Stimulated activated CD8-positive, alpha-beta memory T cell treated with anti-CD3 and anti-CD28 coated beads, Interleukin-15, amount 100 ng/mL, for 4 hours (primary cell): ENCODE measurements around the gene PTGES2.

ENCODE experiments used
- DNase-seq, 2 donors: peaks; one replicate each; pipeline ENCODE4 v3.0.0-alpha.2; 2020; ENCODE audit warnings: low read depth in 2 of 2

PTGES2 gene

DNA sequence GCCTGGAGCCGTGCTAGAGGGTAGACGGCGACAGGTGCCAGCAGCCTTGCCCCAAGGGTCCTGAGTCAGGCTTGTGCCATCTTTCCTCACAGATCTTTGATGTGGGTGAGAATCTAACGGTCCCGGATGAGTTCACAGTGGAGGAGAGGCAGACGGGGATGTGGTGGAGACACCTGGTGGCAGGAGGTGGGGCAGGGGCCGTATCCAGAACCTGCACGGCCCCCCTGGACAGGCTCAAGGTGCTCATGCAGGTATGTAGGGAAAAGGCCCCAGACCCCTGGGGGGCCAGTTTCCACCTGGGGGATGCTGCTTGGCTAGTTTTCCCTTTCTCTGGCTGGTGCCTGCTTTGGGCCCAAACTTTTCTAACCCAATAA, 24.0 kb downstream of the PTGES2 start:
- no peak for DNase-seq

DNA sequence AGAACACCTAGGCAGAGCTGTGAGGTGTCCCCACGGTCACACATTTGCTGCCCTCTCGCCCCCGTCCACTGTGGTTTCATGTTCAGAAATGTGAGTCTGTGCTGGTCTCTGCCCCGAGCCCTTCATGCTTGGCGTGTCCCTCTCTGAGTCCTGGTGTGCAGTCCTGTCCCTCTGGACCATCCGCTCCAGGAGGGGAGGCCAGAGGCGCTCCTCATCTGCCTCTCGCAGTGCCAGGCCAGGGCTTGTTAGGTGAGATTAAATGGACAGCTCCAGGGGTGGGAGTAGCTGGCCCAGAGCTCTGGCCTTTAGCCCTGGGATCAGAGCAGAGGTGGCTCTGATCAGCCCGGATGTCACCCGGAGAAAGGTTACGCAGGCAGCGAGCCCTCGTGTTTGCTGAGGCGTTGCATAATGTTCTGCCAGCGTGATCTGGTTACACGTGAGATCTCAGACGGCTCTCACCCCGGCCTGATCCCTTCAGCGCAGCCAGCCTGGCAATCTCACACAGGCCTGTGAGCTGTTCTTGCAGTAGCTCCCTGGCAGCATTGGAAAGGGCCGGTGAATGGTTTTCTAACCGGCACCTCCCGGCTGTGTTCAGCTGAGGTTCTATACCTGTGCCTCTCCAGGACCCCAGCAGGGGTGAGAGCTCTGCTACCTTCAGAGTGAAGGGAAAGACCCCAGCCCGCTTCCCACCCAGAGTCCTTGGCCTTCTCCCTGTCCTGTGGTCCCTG, 24.5 kb downstream of the PTGES2 start:
- no peak for DNase-seq

DNA sequence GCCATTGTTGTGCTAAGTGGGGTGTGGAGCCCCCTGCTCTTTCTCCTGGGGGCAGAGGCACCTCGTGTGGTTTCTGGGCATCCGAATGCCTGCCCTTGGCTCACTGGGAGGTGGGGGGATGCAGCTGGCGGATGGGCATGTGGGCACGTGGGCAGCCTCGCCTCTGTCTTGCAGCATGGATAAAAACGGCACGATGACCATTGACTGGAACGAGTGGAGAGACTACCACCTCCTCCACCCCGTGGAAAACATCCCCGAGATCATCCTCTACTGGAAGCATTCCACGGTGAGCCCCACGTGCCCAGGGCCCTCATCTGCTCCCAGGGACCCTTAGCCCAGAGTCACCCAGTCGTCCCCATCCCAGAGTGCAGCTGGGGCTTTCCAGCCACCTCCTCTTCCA, 25.3 kb downstream of the PTGES2 start:
- no peak for DNase-seq

DNA sequence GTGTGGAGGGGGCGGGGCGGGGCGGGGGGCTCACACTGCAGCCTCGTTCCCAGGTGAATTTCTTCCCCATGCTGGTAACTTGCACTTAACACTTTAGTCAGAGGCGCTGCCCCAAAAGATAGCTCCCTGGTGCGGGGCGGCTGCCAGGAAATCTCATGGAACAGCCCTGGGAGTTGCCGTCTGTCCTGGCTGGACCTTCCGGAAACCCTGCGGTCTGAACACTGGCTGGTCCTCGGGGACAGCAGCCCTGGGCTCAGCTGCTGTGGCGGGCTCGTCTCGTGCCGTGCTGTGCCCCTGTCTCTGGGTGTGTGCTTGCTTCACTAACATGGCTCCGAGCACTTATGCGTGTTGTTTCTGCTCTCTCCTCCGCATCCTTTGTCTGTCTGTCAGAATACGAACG, 25.8 kb downstream of the PTGES2 start:
- DNase-seq: no peak

DNA sequence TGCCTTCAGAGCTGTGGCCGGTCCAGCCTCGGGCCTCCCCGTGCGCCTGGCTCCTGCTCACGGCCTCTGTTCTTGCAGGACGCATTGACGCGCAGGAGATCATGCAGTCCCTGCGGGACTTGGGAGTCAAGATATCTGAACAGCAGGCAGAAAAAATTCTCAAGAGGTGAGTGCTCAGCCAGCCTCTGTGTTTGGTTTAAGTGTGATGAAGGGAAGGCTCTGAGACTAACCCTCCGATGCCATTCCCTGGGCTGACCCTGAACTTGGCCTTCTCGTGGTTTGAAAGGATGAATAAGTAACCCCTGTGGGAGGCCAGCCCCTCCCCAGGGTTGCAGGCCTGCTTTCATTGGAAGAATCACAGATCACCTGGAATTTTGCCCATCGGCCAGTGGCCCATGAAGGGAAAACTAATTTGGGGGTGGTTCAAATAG, 26.3 kb downstream of the PTGES2 start:
- DNase-seq: no peak

DNA sequence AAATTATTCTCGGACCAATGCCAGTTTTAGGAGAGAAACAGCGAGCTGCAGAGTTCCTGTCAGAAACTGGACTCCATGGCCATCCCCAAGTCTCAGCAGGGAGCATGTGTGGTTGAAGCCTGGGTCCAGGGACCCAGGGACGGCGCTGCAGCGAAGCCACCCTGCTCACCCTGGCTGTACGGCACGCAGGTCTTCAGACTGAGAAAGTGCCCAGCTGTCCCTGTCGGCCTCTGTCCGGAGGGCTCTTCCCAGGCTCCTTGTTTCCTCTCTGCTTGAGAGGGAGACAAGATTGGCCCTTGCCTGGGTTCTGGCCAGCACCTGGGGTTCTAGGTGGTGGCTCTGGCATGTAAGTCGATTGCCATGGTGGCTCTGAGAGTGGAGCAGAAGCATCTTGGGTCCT, 26.9 kb downstream of the PTGES2 start:
- no peak for DNase-seq

DNA sequence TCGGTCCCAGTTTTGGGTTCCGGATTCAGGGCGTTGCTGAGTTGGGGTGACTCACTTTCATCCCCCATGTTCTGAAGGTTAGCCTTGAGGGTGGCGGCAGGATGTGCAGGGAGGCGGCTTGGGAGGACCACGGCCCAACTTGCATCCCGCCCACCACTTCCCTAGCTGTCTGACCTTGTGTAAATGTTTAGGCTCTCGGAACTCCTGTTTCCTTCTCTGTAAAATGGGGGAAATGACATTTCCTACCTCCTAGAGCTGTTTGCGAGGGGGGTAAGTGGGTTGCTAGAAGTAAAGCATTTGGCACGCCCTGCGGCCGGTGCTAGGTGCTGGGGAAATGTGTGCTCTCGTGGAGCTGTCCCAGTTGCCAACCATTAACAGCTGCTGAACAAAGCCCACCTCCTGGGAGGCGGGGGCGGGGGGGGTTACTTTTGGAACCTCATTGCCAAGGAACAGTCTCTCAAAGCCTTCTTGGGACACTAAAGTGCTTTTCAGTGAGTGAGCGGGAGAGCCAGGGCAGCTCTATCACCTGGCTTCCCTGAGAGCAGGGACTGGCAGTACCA, 27.5 kb downstream of the PTGES2 start:
- DNase-seq: no peak

DNA sequence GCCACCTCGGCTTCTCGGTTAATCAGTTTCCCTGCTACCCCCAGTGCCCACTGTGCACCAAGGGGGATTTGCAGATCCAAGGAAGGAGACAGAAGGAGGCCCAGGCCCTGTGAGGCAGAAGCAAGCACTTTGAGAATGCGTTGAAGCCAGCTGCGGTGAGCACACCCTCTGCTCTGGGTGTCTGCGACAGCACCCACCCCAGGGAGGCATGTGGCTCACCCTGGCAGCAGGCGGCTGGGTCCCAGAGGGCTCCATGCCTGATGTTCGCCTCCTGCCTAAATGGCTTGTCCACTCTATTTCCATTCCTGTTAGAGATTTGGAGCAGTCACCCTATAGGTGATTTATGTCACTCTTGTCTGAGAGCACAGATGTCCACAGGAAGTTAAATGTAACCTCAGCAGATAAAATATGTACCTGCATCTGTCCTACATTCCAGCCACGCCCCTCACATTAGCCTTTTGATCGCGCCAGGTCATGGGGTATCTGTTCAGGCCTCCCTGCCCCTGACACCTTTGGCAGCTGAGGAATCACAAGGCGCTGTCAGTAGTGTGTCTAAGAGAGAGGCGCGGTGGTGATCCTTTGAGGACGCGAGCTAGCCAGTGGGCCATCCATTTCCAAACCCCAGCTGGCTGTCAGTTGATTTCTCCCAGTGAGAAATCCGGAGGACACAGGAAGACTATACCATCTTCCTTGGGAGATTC, 28.1 kb downstream of the PTGES2 start:
- no peak for DNase-seq

DNA sequence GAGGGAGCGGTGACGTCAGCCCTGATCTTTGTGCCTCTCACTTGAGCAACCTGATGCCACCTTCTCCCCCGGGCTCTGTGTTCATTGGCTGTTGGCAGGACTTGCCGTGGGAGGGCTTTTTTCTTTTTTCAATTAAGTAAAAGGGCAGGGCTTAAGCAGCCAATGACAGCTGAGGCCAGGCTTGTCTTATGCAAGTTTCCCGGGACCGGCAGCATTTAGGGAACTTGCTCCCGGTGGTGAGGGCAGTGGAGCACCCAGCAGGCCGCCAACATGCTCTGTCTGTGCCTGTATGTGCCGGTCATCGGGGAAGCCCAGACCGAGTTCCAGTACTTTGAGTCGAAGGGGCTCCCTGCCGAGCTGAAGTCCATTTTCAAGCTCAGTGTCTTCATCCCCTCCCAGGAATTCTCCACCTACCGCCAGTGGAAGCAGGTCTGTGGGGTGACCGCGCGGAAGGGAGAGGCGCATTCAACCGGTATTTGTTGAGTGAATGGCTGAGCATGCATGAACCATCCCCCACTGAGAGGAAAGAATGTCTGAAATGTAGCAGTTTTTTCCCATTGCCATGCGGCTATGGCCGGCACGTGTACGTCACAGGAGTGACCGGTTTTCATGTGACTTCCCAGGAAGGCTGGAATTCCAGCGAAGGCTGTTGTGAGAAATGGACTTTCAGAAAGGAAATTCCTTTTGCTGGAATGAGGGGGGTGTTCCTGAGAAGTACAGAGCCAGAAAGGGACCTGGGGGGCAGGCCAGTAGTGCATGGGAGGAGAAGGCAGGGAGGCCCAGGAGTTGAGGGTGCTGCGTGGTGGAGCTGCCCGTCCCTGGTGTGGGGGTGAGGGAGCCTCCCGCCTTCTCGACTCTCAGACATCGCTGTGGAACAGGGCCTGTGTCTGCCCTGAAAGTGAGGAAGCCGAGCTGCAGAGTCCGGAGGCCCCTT, 29.0 kb downstream of the PTGES2 start:
- peak; percentile 42 to 47 for DNase-seq

DNA sequence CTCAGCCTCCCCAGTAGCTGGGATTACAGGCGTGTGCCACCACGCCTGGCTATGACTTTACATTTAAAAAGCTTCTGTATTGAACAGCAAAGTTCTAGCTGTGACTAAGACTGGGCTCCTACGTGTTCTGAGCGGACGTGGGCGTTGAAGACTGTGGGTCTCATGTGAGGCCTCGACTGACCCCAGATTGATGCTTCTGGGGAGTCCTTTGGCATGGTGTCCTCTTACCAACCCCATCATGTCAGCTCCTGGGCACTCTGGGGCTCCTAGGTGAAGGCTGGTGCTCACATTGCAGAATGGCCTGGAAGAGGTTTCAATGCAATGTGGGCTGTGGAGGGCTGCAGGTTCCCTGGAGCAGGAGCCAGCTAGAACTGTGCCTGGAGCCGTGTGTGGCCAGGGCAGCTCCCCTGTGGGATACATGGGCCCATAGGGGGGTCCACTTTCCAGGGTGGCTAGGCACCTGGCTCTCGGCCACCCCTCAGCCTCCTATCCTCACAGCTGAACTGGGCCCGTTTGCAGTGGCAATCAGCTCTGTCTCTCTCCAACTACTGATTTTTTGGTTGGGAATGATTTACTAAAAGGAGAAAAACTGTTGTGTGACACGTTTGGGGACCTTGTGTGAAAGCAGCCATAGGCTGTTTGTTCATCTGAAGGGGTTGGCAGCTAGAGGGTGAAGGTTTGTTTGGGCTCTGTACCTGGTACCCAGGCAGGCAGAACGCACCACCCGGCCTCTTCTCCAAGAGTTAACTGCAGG, 29.8 kb downstream of the PTGES2 start:
- no peak for DNase-seq

DNA sequence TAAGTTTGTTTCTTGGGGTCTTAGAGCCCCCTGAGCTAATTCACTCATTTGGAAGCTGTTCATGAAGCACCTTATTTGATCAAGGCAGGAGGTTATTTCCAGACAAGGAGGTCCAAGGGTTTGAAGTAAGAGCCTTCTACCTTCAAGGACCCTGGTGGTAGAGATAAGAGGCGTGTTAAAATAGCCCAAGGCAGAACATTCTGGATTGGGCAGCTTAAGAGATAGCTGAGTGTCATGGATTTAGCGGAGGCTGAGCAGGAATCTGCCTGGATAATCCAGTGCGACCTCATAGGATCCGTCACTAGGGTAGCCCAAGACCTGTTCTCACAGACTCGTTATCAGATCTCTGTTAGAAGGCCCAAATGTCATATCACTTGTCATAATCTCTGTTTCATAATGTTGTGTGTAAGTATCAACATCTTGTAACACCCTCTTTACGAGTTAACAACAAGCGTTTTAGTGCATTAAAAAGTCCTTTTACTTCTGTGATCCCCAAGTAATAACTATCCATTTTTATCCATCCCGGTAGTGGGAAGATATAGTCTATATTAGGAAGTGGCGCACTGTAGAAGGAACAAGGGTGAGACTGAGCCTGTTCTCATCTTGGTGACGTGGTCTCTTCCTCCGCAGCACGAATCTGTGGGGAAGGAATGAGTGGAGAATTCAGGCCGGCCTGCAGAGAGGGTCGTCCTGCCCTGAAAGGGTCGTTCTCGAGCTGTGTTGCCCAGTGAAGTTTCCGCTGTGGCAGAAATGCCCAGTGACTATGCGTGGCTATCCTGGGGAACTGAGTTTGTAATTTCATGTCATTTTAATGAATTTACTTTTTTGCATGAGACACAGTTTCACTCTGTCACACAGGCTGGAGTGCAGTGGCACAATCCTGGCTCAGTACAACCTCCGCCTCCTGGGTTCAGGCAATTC, 30.7 kb downstream of the PTGES2 start:
- DNase-seq: no peak

DNA sequence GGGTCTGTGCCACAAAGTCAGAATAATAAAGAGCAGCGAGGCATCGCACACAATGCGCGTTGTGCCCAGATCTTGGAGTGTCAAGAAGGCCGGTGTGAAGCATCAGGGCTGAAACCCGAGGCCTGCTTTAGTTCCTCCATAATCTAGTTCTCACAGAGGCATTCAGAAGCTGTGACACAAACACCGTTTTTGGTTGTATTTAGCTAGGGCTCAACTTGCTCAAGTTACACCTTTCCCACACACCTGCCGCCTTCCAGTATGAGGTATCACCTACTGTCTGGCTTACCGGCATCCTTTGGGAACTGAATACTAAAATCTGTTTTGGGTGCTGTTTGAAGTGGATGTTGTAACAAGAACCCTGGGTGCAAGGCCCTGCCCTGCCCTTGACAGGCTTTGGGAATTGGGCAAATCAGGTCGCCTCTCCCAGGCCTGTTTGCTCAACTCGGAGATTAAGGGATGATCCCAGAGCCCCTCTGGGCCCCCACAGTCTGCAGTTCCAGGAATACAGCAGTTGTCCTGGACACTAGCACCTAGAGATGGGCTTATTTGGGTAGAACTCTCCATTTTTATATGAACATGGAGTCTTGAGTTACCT, 32.5 kb downstream of the PTGES2 start:
- DNase-seq: no peak

DNA sequence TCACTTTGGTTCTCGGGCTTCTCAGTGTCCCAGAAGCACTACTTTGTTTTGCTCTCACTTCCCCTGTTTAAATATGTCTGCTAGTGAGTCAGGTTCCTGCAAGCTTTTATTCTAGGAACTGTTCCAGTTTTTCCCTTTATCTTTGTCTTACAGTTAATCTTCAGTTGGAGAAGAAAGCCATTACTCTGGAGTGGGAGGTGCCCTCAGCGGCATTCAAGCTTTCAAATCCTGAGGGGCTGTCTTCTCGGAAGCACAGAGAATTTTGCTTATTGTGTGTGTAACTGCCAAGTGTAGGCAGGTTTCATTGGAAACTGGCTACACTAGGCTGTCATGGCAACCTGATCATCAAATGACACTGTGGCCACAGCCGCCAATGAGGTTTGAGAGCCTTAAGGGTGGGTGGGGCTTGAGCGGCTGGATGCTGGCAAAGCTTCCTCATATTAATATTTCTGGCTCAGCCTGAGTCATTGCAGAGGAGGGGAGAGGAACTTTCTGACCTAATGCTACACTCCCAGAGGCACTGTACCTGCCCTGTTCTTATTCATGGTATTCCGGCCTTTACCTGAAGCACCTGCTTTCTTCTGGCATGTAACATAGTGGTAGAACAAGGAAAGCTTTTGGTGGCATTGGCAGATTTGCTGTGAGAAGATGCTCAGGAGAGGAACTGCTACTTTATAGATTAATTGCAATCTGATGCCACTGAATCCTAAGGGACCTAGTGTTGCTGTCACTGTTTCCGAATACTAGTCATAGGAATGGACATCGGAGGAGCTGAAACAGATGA, 33.2 kb downstream of the PTGES2 start:
- DNase-seq: peak; percentile 41 to 72

DNA sequence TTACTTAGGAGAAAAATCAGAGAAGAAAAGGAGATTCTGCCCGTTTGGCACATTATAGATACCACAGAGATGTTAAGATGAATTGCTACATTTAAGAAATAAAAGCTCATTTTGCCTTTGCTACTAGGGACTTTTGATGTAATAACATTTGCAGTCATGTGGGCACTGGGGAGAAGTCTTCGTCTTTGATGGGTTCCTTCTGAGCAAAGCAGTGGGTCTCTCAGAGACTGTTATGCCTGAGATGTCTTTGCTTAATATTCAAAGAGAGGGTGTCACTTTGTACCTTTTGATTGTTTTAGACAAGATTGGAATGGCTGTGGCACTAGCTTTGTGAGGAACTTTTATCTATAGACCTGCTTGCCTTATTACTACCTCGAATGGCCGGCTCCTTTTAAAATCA, 34.5 kb downstream of the PTGES2 start:
- DNase-seq: no peak

DNA sequence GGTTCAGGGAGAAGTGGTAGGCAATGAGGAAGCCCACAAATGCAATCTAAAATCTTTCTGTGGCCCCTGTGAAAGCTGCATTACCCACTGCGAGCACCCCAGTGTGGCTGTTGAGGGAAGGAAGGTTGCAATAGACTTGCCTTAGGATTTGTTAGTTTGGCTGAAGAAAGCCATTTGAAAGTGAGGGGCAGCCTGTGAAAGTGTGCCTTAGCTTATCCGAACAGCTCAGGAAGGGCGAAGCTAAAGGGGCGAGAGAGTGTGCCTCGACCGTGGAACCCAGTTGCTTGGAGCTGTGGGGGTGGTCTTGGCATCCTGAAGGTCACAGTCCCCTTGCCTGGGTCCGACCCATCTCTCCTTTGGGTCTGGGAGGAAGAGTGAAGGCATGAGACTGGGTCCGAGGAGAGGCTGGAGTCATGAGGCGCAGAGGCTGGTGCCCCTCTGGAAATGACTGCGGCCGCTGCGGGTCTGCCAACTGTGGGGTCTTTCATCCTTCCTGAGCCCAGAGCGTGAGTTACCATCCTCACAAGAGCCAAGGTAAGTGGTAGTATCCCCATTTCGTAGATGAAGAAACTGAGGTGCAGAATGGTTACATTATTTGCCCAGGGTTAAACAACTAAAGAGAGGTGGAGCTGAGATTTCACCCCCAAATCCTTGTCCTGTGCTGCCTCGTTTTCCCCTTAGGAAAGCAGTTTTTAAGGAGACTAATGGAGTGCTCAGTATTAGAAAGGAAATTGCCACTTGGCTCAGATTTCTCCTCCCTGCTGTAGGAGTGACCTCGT, 35.1 kb downstream of the PTGES2 start:
- no peak for DNase-seq

DNA sequence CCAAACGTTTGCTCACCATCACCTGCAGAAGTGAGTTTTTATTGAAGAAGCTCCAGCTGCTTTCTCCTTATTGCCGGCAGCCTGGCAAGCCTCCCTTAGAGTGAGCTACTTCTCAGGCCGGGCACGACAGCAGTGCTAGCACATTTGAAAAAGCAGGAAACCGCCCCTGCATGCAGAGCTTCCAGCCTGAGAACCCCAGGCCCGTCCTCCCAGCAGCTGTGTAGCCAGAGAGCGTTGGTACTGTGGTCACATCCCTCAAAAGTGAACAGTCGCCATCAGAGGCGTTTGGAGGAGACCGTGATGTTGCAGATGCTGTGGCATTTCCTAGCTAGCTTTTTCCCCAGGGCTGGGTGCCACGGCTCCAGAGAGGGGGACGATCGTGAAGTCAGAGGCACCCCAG, 36.0 kb downstream of the PTGES2 start:
- DNase-seq: no peak

DNA sequence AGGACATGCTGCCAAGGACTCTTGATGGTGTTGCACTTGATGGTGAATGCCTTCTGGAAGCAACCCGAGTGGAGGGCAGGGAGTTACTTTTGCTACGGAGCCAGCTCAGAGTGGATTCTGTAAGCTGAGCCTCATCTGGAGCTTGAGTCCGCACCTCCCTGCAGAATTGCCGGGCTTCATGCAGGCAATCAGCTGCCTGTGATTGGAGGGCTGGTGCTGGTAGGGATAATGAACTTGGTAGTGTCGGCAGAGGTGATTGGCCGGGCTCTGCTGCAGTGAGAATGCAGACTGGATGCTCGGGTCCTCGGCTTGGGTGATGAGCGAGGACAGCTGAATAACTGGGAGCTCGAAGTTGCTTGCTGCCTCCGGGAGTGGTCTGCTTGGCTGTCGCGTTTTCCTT, 36.4 kb downstream of the PTGES2 start:
- DNase-seq: no peak

DNA sequence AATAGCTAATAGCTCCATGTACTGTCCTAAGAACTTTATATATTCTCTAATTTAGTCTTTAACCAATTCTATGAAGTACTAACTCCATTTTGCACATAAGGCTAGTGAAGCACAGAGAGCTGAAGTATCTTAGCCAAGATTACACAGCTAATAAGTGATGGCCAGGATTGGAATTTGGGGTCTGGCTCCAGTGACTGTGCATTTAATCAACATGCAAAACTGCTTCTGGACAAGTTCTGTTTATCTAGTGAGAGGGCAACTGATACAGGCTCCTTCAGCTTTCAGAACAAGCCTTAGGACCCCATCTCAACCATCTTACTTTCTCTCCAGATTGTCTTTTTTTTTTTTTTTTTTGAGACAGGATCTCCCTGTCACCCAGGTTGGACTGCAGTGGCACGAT, 38.2 kb downstream of the PTGES2 start:
- no peak for DNase-seq
